GM21390 (cell line): Measurements from ENCODE around the gene RAD51B.

Source experiments
- ATAC-seq: cut with Tn5 transposase; IDR thresholded peaks from one replicate; pipeline ENCODE4 v1.9.1; 2021; ENCODE audit not compliant: unreplicated experiment

Gene RAD51B

GRCh38 chr14:68573722-68574121, 754.1 kb downstream of the RAD51B start:
- no peak for ATAC-seq

GRCh38 chr14:68574461-68574860, 754.9 kb downstream of the RAD51B start:
- no peak for ATAC-seq

GRCh38 chr14:68574906-68575305, 755.3 kb downstream of the RAD51B start:
- ATAC-seq, result no peak

GRCh38 chr14:68575426-68575825, 755.8 kb downstream of the RAD51B start:
- ATAC-seq, result no peak

DNA sequence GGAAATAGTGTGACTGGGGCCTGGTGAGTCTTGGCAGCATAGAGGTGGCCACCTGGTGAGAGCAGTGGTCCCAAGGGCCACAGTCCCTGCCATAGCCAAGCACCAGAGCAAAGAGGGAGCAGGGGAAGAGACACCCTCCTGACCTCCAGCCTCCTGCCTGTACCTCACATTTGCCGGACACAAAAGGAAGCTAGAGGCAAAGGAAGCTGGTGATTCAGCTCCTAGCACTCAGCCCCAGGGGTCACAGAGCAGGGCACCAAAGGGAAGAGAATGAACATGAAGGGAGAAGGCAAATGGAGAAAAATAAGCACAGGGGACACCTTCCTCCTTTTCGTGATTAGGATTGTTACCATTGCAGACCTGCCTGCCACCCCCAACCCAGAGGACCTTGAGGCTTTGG, 756.5 kb downstream of the RAD51B start:
- ATAC-seq, result no peak

DNA sequence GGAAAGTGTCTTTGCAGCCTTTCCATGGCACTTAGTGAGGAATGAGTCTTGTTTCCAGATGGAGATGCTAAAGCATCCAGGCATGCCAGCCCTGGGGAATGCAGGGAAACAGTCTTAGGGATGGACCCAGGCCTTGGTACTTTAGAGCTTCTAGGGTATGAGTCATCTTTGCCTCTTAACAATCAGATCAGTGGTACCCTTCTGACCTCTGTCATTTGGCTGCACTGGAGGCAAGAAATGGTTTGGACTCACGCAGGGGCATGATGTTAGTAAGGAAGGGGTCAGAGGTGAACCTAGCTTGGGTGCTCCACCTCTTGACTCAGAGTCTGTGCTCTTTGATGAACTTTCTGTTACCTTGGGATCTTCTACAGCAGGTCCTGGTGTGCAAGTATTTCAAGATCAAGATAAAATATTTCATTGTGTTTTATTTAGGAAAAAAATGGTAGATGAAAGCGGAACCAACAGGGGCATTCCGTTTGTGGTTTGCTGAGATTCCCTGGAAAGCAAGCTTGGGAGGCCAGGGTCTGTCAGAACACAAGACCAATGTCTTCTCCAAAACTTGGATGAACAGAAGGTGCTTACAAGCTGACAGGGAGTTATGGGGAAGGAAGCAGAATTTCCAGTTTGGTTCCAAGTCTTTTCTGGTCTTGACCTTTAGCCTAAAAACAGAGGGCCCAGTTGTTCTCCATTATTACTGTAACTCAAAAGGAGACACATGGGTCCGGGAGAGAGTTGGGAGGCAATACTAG, 757.1 kb downstream of the RAD51B start:
- ATAC-seq, result no peak

GRCh38 chr14:68577802-68578541, 758.4 kb downstream of the RAD51B start:
- ATAC-seq, result no peak

GRCh38 chr14:68578597-68578996, 759.0 kb downstream of the RAD51B start:
- no peak for ATAC-seq

DNA sequence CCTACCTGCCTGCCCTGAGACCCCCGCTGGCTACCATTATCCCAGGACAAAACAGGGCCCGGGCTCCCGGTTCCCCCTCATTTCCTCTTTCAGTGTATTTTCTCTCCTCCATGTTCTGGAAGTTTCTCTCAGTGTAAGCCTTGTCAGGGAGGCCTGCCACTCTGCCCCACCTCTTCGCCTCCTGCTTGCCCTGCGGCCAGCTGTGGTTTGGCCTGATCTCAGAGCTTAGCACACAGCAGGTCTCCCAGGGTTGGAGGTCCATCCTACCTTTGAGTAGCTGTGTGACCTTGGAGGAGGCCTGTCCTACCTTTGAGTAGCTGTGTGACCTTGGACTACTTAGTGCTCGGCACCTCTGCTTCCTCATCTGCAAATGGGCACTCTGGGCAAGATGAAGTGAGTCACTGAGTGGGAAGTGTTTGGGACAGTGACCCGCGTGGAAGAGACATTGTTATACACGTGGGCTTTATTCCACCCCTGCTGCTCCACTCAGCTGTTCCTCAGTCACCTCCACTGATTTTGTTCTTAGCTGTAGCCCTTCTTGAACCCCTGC, 760.6 kb downstream of the RAD51B start:
- no peak for ATAC-seq

DNA sequence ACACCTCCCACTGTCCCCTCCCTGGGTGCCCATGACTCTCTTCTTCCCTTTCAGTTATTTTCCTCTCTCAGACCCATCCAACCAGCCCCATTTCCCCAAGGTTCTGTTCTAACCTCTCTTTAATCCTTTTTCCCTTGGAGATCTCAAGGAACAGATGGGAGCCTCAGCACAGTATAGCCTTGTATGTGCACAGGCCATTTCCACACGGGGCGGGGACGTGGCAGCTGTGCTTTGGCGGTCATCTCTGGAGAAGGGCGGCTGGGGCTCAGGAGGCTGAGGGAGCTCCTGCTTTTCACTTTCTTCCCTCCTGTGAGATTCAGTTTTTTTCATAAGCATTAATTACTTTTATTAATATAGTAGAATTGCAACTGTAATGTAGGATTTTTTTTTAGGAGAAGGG, 761.1 kb downstream of the RAD51B start:
- no peak for ATAC-seq

GRCh38 chr14:68583548-68584280, 764.1 kb downstream of the RAD51B start:
- ATAC-seq, result no peak

- ATAC-seq, result no peak
Observed at GRCh38 chr14:68584786-68585185, 765.2 kb downstream of the RAD51B start.

DNA sequence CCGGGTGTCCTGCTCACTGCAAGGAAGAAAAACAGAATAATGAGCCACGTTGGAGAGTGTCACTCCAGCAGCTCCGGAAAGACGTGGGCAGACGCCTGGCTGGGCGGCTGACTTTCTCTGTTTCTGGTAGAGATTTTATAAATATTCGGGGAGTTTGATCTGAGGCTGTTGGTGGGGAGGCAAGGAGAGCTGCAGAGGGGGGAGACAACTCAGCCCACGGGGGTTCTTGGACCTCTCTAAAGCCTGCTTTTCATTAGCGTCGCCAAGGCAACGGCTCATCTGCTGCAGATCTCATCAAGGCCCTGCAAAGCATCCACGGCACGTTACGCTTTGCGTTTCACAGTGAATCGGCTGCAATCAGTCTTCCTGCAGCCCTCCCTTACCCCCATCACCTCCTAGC, 766.1 kb downstream of the RAD51B start:
- no peak for ATAC-seq

DNA sequence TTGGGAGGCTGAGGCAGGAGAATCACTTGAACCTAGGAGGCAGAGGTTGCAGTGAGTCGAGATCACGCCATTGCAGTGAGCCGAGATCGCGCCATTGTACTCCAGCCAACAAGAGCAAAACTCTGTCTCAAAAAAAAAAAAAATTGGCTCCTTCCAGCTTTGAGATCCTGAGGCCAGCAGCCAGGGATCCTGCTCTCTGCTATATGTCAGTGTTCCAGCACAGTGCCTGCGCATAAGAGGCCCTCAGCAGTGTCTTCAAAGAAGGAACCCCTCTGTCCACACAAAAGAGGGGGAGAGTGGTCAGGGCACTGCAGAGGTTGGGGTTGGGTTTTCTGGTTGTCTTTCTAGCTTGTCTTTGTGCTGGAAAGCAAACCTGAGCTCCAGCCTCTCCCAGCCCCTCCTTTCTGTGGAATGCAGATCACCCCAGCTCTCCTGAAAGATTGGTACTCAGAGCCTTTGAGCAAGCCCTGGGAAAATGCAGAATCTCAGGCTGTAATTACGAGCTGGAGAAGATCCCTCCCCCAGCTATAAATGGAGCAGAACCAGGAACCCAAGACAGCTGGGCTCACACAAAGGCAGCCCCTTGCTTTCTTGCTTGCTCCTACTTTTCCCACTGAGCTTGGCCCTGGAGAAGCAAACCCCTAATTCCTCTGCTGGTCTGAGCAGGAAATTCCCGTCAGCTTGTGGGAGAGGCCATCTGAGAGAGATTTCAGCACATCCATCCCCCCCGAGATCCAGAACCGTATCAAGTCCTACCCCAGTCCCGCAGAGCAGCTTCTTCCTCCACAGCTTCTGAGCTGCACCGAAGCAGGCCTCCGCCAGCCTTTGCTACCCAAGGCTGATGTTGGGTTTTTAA, 767.5 kb downstream of the RAD51B start:
- no peak for ATAC-seq

DNA sequence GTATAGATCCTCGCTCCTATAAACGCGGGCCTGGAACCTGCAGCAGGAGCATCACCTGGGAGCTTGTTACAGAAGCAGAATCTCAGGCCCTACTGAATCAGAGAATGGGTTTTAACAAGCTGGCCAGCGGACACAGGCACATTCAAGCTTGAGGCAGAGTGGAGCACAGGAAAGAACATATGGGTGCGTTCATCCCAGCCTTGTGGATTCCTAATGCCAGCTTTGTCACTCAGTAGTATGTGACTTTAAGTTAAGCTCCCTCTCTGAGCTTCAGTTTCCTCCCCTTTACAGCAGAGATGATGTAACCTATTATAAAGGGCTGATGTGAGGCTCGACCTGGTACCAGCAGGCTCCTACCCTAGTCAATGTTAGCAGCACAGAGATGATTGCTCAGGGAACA, 768.4 kb downstream of the RAD51B start:
- ATAC-seq, result no peak

- ATAC-seq, result no peak
Observed at GRCh38 chr14:68589447-68590200, 770.0 kb downstream of the RAD51B start.

DNA sequence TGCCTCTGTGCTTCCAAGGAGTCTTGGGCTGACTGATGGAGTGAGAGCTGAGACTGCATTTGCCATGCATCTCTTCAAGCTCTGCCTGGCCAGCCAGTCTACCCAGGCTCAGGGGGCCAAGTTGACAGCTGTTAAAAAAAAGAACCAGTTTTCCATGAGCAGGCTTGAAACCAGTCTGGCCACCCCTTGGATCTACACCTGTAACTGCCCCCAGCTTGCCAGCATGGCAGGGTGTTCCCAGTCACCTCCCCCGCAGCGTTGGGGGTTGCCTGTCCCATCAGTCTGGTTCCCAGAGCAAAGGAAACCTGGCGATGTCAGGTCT, 770.6 kb downstream of the RAD51B start:
- no peak for ATAC-seq

- no peak for ATAC-seq
Observed at GRCh38 chr14:68591786-68592185, 772.2 kb downstream of the RAD51B start.

- no peak for ATAC-seq
Observed at GRCh38 chr14:68592948-68593556, 773.5 kb downstream of the RAD51B start.
